Transverse colon (tissue), 4 donors: ENCODE measurements around the gene FRAS1. TPM values are rescaled to one million over a fixed set of nuclear protein-coding genes. Genes with fewer than 3 reads are reported as not detected.

Source experiments
- DNase-seq: peaks from one replicate; pipeline ENCODE4 v3.0.0-alpha.2; 2019
- H3K27ac ChIP-seq, 4 donors: fragments of 200-600 bp; sonication (generic); 2 replicates each; pipeline ENCODE4 v1.5.1; 2016 to 2018; ENCODE audit warnings: inconsistent platforms in 4 of 4
- H3K27me3 ChIP-seq: fragments of 200-600 bp; sonication (generic); 2 replicates; pipeline ENCODE4 v1.5.1; 2017; ENCODE audit warnings: inconsistent platforms
- H3K36me3 ChIP-seq, 4 donors: fragments of 200-600 bp; sonication (generic); 2 replicates each; pipeline ENCODE4 v1.5.1; 2017 to 2019; ENCODE audit warnings: inconsistent platforms in 4 of 4
- H3K4me1 ChIP-seq, 4 donors: fragments of 200-600 bp; sonication (generic); 2 replicates each; pipeline ENCODE4 v1.5.1; 2017 to 2020; ENCODE audit warnings: inconsistent platforms in 4 of 4
- H3K4me3 ChIP-seq, 4 donors: fragments of 200-600 bp; sonication (generic); 1 replicate in 1 of 4; 2 replicates in 3 of 4; pipeline versions ENCODE4 v1.5.1 to v1.6.1; 2017 to 2019; ENCODE audit warnings: inconsistent platforms in 4 of 4
- H3K9me3 ChIP-seq, 2 donors: fragments of 200-600 bp; sonication (generic); 2 replicates each; pipeline ENCODE4 v1.5.1; 2017 to 2019; ENCODE audit warnings: inconsistent platforms in 2 of 2
- EP300 ChIP-seq: sonication (generic); formaldehyde crosslinking; IDR thresholded peaks from one replicate; pipeline ENCODE4 v1.6.1; 2017; ENCODE audit warnings: antibody characterized with exemption, low read depth
- POLR2A ChIP-seq: fragments of 450-650 bp; IDR thresholded peaks from one replicate; pipeline ENCODE4 v1.6.1; 2016; ENCODE audit warnings: antibody characterized with exemption, mild to moderate bottlenecking, moderate library complexity
- POLR2AphosphoS5 ChIP-seq, 3 donors: sonication (generic); formaldehyde crosslinking; IDR thresholded peaks; one replicate each; pipeline ENCODE4 v1.6.1; 2016; ENCODE audit warnings: antibody characterized with exemption in 3 of 3
- WGBS, 2 donors: methylation state at CpG; one replicate each; pipeline ENCODE4 v1.1.5; 2018; ENCODE audit warnings: low coverage in 1 of 2; 5-methylcytosine and 5-hydroxymethylcytosine counted together
- in situ Hi-C, 4 donors: fragments of 200-750 bp; cut with MboI; loops; one replicate each; pipeline versions ENCODE4 v1.15.0 to v1.15.1; 2017; ENCODE audit warnings: low sequenced_read_pairs in 3 of 4, low pct_ligation_motif_present in 1 of 4, low pct_unique_long_range_greater_than_20kb in 1 of 4
- intact Hi-C: fragments of 100-400 bp; cut with DNase I; formaldehyde crosslinking; loops from one replicate; pipeline ENCODE4 v1.15.1; 2023; ENCODE audit warnings: low total_unique reads
- total RNA-seq, 4 donors: library from RNA; depleted of rRNA; stranded (reverse); fragments of >200 nt; gene quantifications; one replicate each; pipeline ENCODE4 v1.1.0, GENCODE V29; 2016
- TF ChIP-seq, protein P1 (sequence below), 5 experiments: fragments of 200-600 bp in 3 of 5; fragments of 450-650 bp in 2 of 5; sonication (generic) in 3 of 5; IDR thresholded peaks; 1 replicate in 2 of 5; 2 replicates in 3 of 5; pipeline ENCODE4 v1.5.1; 2016 to 2017; ENCODE audit warnings: antibody characterized with exemption in 5 of 5, inconsistent platforms in 3 of 5, mild to moderate bottlenecking in 2 of 5, moderate library complexity in 1 of 5

FRAS1 gene
- total RNA-seq, 4 donors from 2014 or later: 1.8 to 9.7 (median 3.1) TPM

DNA sequence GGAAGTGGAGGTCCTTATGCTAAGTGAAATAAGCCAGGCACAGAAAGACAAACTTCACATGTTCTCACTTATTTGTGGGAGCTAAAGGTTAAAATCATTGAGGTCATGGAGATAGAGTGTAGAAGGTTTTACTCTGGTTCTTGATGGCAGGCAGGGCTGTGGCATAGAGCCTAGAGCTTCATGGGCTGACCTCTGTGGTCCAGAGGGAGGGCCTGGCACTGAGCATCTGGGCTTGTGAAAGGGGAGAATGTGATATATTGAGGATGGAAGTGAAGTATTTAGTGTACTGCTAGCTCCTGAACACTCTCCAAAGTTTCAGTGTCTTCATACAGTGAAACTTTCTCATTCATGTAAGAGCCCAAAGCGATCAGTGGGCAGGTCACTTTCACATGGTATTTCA is 423.2 kb downstream of the FRAS1 start:
- Histone ChIP-seq H3K27me3 (no peaks in the 10 kb centered on the region), H3K9me3 (no peaks in the 10 kb centered on the region), H3K36me3 (no peaks in the 10 kb centered on the region), H3K4me1 (no peaks in the 10 kb centered on the region), H3K4me3 (no peak overlapping the region), H3K27ac (no peak overlapping the region)
- in situ Hi-C loops: no loop called here
- intact Hi-C loops: no loop called here
- TF ChIP-seq, protein P1, sequence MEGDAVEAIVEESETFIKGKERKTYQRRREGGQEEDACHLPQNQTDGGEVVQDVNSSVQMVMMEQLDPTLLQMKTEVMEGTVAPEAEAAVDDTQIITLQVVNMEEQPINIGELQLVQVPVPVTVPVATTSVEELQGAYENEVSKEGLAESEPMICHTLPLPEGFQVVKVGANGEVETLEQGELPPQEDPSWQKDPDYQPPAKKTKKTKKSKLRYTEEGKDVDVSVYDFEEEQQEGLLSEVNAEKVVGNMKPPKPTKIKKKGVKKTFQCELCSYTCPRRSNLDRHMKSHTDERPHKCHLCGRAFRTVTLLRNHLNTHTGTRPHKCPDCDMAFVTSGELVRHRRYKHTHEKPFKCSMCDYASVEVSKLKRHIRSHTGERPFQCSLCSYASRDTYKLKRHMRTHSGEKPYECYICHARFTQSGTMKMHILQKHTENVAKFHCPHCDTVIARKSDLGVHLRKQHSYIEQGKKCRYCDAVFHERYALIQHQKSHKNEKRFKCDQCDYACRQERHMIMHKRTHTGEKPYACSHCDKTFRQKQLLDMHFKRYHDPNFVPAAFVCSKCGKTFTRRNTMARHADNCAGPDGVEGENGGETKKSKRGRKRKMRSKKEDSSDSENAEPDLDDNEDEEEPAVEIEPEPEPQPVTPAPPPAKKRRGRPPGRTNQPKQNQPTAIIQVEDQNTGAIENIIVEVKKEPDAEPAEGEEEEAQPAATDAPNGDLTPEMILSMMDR (IDR thresholded peaks at IDR 0.05): no peak
- TF ChIP-seq POLR2AphosphoS5 (IDR thresholded peaks at IDR 0.05) (no peak), EP300 (no peak), POLR2A (no peak)
- WGBS, 2 donors: 94% methylated on average over 1 of the region's 1 CpG; no CpG with 5 or more reads in 1 of the 2 donors
- DNase-seq: no peak

DNA sequence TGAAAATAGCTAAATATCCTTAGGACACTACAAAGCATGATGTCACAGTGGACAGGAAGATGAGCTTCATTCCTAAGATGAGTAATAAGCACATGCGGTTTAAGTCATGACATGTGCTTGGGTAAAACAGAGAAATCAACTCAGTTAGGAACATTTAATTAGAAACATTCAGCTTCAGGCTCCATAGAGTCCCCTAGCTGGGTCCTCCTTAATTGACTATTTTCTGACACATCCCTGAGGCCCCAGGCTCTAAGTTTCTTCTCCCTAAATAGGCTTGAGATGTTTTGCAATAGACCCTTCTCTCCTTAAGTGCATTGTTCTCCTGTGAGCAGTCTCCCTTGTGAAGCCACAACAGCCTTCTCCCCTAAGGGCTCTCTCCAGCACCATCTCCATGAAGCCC is 424.1 kb downstream of the FRAS1 start:
- 87 to 90% methylated on average over 1 of the region's 1 CpG for WGBS, 2 donors
- no peak overlapping the region for H3K4me3 ChIP-seq
- intact Hi-C loops (no loop called here), in situ Hi-C loops (no loop called here)
- H3K4me1 ChIP-seq: no peaks in the 10 kb centered on the region
- DNase-seq: no peak
- no peaks in the 10 kb centered on the region for H3K36me3 ChIP-seq
- no peaks in the 10 kb centered on the region for H3K9me3 ChIP-seq
- no peaks in the 10 kb centered on the region for H3K27me3 ChIP-seq
- TF ChIP-seq EP300 (no peak), POLR2AphosphoS5 (IDR thresholded peaks at IDR 0.05) (no peak), POLR2A (no peak)
- TF ChIP-seq, protein P1 (IDR thresholded peaks at IDR 0.05): no peak
- H3K27ac ChIP-seq: no peak overlapping the region

DNA sequence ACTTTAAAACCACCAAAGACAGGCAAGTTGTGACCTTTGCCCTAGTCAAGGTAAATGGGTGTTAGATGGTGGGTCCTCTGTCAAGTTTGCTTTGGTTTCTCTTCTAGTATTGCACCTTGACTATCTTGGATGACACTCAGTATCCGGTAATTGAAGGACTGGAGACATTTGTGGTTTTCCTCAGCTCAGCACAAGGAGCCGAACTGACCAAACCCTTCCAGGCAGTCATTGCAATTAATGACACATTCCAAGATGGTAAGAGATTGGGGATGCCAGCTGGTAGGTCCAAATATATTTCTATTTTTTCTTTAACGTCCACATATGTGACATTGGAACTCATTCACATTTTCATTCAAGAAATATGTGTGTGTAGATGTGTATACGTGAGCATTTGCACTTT is 425.2 kb downstream of the FRAS1 start:
- no peak overlapping the region for H3K27ac ChIP-seq
- intact Hi-C loops (no loop called here), in situ Hi-C loops (no loop called here)
- WGBS, 2 donors: 67 to 77% methylated on average over 3 to 4 of the region's 4 CpGs
- no peaks in the 10 kb centered on the region for H3K36me3 ChIP-seq
- no peak overlapping the region for H3K4me3 ChIP-seq
- no peaks in the 10 kb centered on the region for H3K4me1 ChIP-seq
- H3K27me3 ChIP-seq: no peaks in the 10 kb centered on the region
- H3K9me3 ChIP-seq: no peaks in the 10 kb centered on the region
- no peak for DNase-seq
- TF ChIP-seq POLR2AphosphoS5 (IDR thresholded peaks at IDR 0.05) (no peak), EP300 (no peak), POLR2A (no peak)
- TF ChIP-seq, protein P1 (IDR thresholded peaks at IDR 0.05): no peak

DNA sequence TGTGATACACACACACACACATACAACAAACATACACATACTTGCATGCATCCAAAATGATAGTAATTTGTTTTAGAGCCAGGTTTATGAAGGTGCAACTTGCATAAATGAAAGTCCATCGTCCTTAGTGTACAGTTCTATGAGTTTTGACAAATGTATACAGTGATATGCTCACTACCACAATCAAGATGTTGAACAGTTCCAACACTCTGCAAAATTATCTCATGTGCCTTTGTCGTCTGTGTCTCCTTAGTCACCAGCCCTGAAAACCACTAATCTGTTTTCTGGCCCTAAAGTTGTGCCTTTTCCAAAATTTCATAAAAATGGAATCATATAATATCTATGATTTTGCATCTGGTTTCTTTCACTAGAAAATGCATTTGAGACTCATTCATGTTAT is 426.7 kb downstream of the FRAS1 start:
- in situ Hi-C loops: no loop called here
- no peaks in the 10 kb centered on the region for H3K9me3 ChIP-seq
- no peak overlapping the region for H3K27ac ChIP-seq
- 82 to 89% methylated on average over 2 of the region's 2 CpGs for WGBS, 2 donors
- TF ChIP-seq EP300 (no peak), POLR2AphosphoS5 (IDR thresholded peaks at IDR 0.05) (no peak), POLR2A (no peak)
- TF ChIP-seq, protein P1 (IDR thresholded peaks at IDR 0.05): no peak
- intact Hi-C loops: no loop called here
- H3K4me3 ChIP-seq: no peak overlapping the region
- H3K36me3 ChIP-seq: no peaks in the 10 kb centered on the region
- H3K27me3 ChIP-seq: no peaks in the 10 kb centered on the region
- no peaks in the 10 kb centered on the region for H3K4me1 ChIP-seq
- no peak for DNase-seq
